GM12865 (cell line): ENCODE results near the gene ARHGAP4.

ENCODE experiments used
- DNase-seq: peaks from one replicate; pipeline ENCODE4 v3.0.0; 2010; ENCODE audit warnings: low read depth
- H3K4me3 ChIP-seq: 2 replicates; pipeline ENCODE4 v1.5.1; 2011; ENCODE audit warnings: mild to moderate bottlenecking, low read depth, low read length, control low read depth
- CTCF ChIP-seq: IDR thresholded peaks from 2 replicates; pipeline ENCODE4 v1.5.1; 2011; ENCODE audit warnings: low read length, control low read depth, low read depth, inconsistent platforms; ENCODE audit not compliant: insufficient read depth; ENCODE audit errors: missing control alignments

Gene ARHGAP4

GRCh38 chrX:153956044-153956907, 30.2 kb upstream of the ARHGAP4 start:
- no peak for DNase-seq
- no peak for TF ChIP-seq CTCF
- no peak overlapping the region for H3K4me3 ChIP-seq

- no peak for TF ChIP-seq CTCF
- H3K4me3 ChIP-seq: no peak overlapping the region
- no peak for DNase-seq
These were observed 29.2 kb upstream of the ARHGAP4 start for GRCh38 chrX:153955228-153955732.

- TF ChIP-seq CTCF: no peak
- no peak overlapping the region for H3K4me3 ChIP-seq
- DNase-seq: no peak
These were observed 28.6 kb upstream of the ARHGAP4 start for GRCh38 chrX:153954558-153955227.

- DNase-seq: no peak
- no peak overlapping the region for H3K4me3 ChIP-seq
- no peak for TF ChIP-seq CTCF
These were observed 28.0 kb upstream of the ARHGAP4 start for GRCh38 chrX:153953892-153954557.

GRCh38 chrX:153953342-153953830, 27.3 kb upstream of the ARHGAP4 start:
- TF ChIP-seq CTCF: peak; percentile 86
- DNase-seq: peak; percentile 69
- H3K4me3 ChIP-seq: no peak overlapping the region

GRCh38 chrX:153952373-153953026, 26.4 kb upstream of the ARHGAP4 start:
- no peak for DNase-seq
- H3K4me3 ChIP-seq: no peak overlapping the region
- no peak for TF ChIP-seq CTCF
